HG02571 (cell line): Measurements from ENCODE around the gene EPG5.
"Not testable (repeated sequence)": the region's sequence is repeated elsewhere in the genome, so short reads cannot be mapped to it uniquely, and the experiment has no call there.

Experiments
- ATAC-seq: cut with Tn5 transposase; IDR thresholded peaks from one replicate; pipeline ENCODE4 v1.9.1; 2021; ENCODE audit warnings: mild to moderate bottlenecking, moderate library complexity; ENCODE audit not compliant: unreplicated experiment

EPG5 gene, protein sequence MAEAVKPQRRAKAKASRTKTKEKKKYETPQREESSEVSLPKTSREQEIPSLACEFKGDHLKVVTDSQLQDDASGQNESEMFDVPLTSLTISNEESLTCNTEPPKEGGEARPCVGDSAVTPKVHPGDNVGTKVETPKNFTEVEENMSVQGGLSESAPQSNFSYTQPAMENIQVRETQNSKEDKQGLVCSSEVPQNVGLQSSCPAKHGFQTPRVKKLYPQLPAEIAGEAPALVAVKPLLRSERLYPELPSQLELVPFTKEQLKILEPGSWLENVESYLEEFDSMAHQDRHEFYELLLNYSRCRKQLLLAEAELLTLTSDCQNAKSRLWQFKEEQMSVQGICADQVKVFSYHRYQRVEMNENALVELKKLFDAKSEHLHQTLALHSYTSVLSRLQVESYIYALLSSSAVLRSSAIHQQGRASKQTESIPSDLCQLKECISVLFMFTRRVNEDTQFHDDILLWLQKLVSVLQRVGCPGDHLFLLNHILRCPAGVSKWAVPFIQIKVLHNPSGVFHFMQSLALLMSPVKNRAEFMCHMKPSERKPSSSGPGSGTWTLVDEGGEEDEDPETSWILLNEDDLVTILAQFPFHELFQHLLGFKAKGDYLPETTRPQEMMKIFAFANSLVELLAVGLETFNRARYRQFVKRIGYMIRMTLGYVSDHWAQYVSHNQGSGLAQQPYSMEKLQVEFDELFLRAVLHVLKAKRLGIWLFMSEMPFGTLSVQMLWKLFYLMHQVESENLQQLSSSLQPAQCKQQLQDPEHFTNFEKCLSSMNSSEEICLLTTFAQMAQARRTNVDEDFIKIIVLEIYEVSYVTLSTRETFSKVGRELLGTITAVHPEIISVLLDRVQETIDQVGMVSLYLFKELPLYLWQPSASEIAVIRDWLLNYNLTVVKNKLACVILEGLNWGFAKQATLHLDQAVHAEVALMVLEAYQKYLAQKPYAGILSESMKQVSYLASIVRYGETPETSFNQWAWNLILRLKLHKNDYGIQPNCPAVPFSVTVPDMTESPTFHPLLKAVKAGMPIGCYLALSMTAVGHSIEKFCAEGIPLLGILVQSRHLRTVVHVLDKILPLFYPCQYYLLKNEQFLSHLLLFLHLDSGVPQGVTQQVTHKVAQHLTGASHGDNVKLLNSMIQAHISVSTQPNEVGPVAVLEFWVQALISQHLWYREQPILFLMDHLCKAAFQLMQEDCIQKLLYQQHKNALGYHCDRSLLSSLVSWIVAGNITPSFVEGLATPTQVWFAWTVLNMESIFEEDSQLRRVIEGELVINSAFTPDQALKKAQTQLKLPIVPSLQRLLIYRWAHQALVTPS (N-terminal part only)

GRCh38 chr18:45967007-45967706 lies at the start of gene EPG5:
Gene EPG5, minus strand, starts transcription at chr18:45967329. Its CDS starts 90 bp downstream, at chr18:45967239.
- peak; percentile 98 for ATAC-seq

DNA sequence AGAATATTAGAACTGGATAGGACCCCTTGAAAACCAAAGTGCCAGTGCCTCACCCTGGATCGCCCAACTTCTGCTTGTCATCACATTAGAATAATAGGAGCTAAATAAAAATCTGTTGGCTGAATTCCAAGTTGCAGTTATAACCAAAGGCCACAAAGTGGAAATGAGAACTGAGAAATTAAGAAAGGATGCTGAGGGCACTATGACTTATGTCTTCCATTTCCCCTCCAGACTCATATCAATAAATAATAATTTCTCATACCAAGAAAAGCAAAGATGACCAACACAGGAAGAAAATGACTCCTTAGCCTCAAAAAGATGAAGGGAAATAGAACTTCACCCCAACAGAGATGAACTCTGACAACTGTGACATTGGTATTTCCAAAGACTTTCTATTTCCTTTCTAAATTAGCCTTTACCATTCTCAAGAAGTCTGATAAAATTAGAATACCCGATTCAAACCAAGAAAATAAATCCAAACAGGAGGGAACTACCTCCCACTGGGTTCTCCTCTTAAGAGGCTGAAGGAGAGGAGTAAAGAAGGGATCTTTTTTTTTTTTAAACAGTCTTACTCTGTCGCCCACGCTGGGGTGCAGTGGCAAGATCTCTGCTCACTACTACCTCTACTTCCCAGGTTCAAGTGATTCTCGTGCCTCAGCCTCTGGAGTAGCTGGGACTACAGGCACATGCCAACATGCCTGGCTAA lies 46.5 kb upstream of the EPG5 start:
- ATAC-seq: no peak

DNA sequence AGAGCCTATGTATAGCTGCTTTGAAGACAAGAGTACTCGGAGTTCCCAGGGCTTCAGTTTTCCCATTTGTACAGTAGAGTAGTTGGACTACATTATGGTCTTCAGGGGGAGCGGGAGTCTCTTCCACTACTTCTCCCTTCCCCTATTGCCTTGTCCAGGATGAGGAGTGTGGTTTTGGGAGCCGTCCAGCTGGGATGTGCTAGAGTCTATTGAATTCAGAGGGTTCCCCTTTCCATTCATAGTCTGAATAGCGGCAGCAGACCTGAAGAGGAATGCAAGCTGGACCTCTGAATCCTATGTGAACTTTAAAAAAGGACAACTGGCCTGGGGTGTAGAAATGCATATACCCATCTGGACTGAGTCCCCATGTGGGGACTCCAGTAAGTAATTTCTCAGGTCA lies 43.5 kb upstream of the EPG5 start:
- no peak for ATAC-seq

DNA sequence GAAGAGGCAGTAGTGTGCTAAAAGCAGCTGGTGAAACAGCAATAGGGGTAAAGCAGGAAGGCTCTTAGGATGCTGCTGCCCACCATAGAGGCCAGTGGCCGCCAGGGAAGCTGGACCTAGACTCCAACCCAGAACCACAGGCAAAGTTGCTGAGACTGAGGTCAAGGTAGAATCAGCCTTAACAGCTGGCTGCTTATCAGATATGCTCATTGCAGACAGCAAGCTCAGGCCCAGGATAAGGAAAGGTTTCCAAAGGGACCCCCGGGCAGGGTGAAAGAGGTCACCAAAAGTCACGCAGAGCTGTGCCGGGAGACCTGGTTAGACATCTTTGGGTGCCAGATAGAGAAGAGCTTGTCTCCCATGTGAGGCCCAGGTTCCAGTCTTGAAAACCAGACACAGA lies 42.9 kb upstream of the EPG5 start:
- no peak for ATAC-seq

- no peak for ATAC-seq
These were observed 42.2 kb upstream of the EPG5 start for GRCh38 chr18:46009125-46009840.

DNA sequence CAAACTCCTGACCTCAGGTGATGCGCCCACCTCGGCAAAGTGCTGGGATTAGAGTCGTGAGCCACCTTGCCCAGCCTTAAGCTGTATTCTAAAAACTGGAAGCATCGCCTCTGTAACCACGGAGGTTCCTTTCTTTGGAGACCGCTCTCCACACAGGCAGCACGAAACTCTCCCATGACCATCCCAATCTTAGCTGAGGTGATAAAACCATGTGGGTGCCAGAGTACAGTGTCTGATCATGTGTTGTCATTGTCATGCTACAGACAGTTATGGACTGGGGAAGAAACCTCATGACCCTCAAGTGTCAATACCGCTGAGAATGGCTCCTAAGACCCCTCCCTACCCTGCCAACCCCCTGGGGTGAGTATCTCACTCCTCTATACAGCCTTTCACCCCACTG lies 41.4 kb upstream of the EPG5 start:
- no peak for ATAC-seq

- ATAC-seq: no peak
These were observed 40.0 kb upstream of the EPG5 start for GRCh38 chr18:46007165-46007564.

DNA sequence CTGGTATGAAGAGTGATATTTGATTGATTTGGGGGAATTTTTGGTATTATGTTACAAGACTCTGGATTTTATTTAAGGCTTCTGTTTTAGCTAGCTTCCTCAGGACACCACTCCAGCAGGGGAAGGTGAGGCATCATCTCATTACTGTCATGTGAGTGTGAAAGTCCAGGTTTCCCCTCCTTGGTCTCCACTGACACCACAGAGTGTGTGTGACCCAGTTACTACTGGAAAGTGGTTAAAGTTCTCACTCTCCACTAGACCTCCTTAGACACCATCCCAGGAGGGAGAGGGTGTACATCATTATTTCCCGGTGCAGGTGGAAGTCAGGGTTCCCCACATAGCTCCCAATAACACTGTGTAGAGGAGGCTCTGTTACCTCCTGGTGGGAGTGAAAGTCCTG lies 35.8 kb upstream of the EPG5 start:
- ATAC-seq: no peak

- no peak for ATAC-seq
These were observed 34.8 kb upstream of the EPG5 start for GRCh38 chr18:46001892-46002291.

GRCh38 chr18:46001074-46001473 lies 33.9 kb upstream of the EPG5 start:
- no peak for ATAC-seq

DNA sequence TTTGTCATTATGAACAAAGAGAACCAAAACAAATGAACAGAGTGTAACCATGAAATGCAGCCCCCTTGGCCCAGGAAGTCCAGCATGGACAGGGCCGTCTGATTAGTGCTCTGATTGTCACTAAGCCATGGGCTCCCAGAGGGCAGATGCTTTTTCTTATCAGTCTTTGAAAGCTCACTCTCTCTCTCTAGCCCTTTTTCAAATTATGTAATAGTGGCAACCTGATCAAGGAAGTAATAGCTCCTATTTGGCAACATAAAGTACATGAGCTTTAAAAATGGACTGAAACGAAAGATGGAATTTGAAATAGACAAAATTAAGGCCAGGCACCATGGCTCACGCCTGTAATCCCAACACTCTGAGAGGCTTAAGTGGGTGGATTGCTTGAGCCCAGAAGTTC lies 32.4 kb upstream of the EPG5 start:
- no peak for ATAC-seq

- no peak for ATAC-seq
These were observed 31.1 kb upstream of the EPG5 start for GRCh38 chr18:45998244-45998643.

DNA sequence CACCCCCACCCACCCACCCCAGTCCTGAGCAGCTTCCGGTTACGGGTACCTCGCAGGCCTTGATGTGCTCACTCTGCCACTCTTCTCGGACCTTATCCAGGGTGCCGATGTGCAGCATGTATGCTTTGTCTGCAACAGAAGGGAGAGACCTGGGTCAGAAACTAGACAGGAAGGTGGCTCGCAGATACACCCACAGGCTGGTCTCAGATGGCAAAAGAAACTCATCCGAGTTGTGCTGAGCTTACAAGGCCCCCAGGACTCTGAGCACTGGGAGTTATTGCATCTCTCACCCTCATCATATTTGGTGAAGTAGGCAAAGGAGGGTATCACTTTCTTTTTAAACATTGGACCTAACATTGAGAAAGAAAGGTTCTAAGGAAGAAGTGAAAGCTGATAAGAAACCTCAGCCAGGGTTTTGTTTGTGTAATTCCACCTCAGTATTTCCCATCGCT lies 30.6 kb upstream of the EPG5 start:
- no peak for ATAC-seq

DNA sequence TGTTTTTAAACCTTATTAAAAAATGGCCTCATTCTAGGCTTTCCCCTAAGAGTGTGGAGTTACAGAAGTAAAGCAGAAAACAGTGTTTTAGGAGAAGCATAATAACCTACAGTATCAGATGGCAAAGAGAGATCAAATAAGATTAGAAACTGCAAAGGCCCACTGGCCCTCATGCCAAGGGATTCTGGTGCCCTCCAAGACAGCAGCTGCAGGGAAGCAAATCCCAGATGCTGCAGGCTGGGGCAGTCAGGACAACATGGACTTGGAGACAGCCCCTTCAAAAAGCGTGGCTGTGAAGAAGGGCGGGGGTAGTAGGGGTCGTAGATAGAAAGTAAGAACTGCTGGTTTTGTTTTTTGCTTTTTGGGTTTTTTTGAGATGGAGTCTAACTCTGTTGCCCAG lies 28.3 kb upstream of the EPG5 start:
- ATAC-seq: no peak

DNA sequence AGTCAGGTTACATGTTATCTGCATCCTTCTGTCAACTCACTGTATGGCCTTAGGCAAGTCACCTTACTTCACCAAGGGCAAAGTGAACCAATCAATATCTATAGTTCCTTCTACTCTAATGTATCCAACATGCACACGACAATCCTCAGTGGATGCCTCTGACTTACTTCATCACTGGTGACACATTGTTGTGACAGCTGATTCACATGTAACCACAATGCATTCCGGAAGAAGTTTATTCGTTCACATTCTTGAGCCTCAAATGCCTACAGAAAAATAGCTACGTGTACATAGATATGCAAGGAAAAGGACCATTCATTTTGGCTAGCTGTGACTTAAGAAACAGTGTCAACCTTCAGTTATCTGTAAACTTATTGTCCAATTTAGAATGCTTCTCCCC lies 26.3 kb upstream of the EPG5 start:
- ATAC-seq: no peak

- not testable (repeated sequence) for ATAC-seq
These were observed 25.4 kb upstream of the EPG5 start for GRCh38 chr18:45992527-45992926.

- no peak for ATAC-seq
These were observed 24.7 kb upstream of the EPG5 start for GRCh38 chr18:45991788-45992187.

DNA sequence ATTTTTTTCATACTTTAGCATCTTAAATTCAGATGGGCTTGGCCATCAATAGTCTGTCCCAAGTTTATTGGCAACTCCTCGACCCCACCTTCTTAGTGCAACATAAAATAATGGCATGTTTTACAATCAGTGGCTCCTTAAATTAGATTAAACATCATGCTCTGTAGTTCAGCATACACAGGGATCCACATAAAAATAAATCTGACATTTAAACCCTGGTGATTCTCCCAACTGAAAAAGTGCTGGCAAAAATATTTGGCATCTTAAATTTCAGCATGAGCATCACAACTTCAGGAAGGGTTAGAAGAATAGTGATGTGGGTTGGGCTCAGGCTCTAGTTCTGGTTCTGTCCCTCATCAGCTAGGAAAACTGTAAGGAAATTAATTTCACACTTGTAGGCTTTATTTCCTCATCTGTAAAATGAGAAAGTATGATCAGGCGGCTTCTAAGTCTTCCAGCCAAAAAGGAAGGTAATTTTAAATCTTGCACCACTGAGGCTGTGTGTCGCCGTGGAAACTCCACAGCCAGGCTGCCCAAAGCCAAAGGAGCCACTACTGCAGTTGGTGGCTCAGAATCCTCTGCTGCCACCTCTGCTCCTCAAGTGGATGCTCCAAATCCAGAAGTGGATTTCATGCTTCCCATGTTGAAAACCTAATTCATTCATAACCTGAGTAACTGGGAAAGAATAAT lies 17.6 kb upstream of the EPG5 start:
- ATAC-seq: no peak

DNA sequence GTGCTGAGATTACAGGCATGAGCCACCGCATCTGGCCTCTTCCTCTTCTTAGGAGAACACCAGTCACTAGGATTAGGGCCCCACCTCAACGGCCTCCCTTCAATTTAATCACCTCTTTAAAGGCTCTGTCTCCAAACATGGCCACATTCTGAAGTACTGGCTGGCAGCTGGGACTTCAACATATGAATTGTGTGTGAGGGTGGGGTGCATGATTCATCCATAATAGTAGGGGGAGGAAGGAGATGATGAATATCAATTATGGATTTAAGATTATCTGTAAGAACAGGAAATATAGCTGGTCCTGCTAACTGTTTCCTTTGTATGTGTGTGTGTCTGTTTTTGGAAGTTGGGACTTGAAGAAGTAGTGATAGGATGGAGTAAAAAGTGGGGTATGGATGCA lies 14.7 kb upstream of the EPG5 start:
- ATAC-seq: no peak
